ENCODE results near the gene TNFRSF4.

- no peak for TF ChIP-seq EZH2 (IDR thresholded peaks at IDR 0.05; ENCODE audit: low read depth, low read length, severe bottlenecking)
- no peak for TF ChIP-seq ZNF274 (IDR thresholded peaks at IDR 0.05; ENCODE audit: borderline replicate concordance, extremely low read depth, low read length)
- TF ChIP-seq, protein P1, sequence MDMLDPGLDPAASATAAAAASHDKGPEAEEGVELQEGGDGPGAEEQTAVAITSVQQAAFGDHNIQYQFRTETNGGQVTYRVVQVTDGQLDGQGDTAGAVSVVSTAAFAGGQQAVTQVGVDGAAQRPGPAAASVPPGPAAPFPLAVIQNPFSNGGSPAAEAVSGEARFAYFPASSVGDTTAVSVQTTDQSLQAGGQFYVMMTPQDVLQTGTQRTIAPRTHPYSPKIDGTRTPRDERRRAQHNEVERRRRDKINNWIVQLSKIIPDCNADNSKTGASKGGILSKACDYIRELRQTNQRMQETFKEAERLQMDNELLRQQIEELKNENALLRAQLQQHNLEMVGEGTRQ (IDR thresholded peaks at IDR 0.05; ENCODE audit: low read length) = no peak
- TF ChIP-seq POLR2AphosphoS5 (IDR thresholded peaks at IDR 0.05; ENCODE audit: low read depth, low read length) = no peak
- TF ChIP-seq SRF (IDR thresholded peaks at IDR 0.05; ENCODE audit: low read depth, low read length) = no peak
- TF ChIP-seq EP300 (IDR thresholded peaks at IDR 0.05; ENCODE audit: borderline replicate concordance in 1 of 2, low read depth in 2 of 2, low read length in 2 of 2) = no peak
- no peak for TF ChIP-seq TCF12 (IDR thresholded peaks at IDR 0.05; ENCODE audit: low read depth, low read length)
- no peak for TF ChIP-seq KDM5A (IDR thresholded peaks at IDR 0.05; ENCODE audit: low read length)
- no peak for TF ChIP-seq POLR2A (IDR thresholded peaks at IDR 0.05; ENCODE audit: control extremely low read depth in 1 of 2, low read depth in 2 of 2, low read length in 2 of 2)
- no peak for TF ChIP-seq NRF1 (IDR thresholded peaks at IDR 0.05; ENCODE audit: low read depth, low read length)
- TF ChIP-seq CTCF (IDR thresholded peaks at IDR 0.05; ENCODE audit: control extremely low read depth in 1 of 3, insufficient read depth in 1 of 3, low read depth in 1 of 3, low read length in 3 of 3) = no peak
- TF ChIP-seq EGR1 (IDR thresholded peaks at IDR 0.05; ENCODE audit: borderline replicate concordance, low read depth, low read length) = no peak
- TF ChIP-seq RFX5 (IDR thresholded peaks at IDR 0.05; ENCODE audit: borderline replicate concordance, low read depth, low read length) = no peak
Measured at GRCh38 chr1:1177452-1178206, 36.3 kb downstream of the TNFRSF4 start.
